ENCODE results near the gene GAB1.
"Not testable (repeated sequence)": the region's sequence is repeated elsewhere in the genome, so short reads cannot be mapped to it uniquely, and the experiment has no call there.

The GAB1 gene

GRCh38 chr4:143339497-143339896 is 2.8 kb downstream of the GAB1 start:
- DNase-seq = no peak

- DNase-seq = no peak
These were observed 4.6 kb downstream of the GAB1 start for GRCh38 chr4:143341186-143341755.

GRCh38 chr4:143343276-143343831 is 6.7 kb downstream of the GAB1 start:
- DNase-seq = no peak

GRCh38 chr4:143344041-143344440 is 7.4 kb downstream of the GAB1 start:
- DNase-seq = no peak

GRCh38 chr4:143344774-143345173 is 8.1 kb downstream of the GAB1 start:
- DNase-seq = no peak

- DNase-seq = no peak
These were observed 8.7 kb downstream of the GAB1 start for GRCh38 chr4:143345356-143345755.

GRCh38 chr4:143346206-143346605 is 9.5 kb downstream of the GAB1 start:
- no peak for DNase-seq

- DNase-seq = no peak
These were observed 10.9 kb downstream of the GAB1 start for GRCh38 chr4:143347484-143348111.

- no peak for DNase-seq
These were observed 11.8 kb downstream of the GAB1 start for GRCh38 chr4:143348233-143349077.

GRCh38 chr4:143349858-143350527 is 13.3 kb downstream of the GAB1 start:
- not testable (repeated sequence) for DNase-seq

- DNase-seq = no peak
These were observed 14.5 kb downstream of the GAB1 start for GRCh38 chr4:143351149-143351691.

GRCh38 chr4:143351774-143352451 is 15.2 kb downstream of the GAB1 start:
- no peak for DNase-seq

GRCh38 chr4:143352720-143353119 is 16.0 kb downstream of the GAB1 start:
- DNase-seq = no peak

- no peak for DNase-seq
These were observed 17.1 kb downstream of the GAB1 start for GRCh38 chr4:143353797-143354196.

- DNase-seq = no peak
These were observed 18.3 kb downstream of the GAB1 start for GRCh38 chr4:143354990-143355389.

- DNase-seq = no peak
These were observed 19.0 kb downstream of the GAB1 start for GRCh38 chr4:143355540-143356217.

- DNase-seq = no peak
These were observed 19.8 kb downstream of the GAB1 start for GRCh38 chr4:143356493-143356892.

GRCh38 chr4:143357161-143357845 is 20.6 kb downstream of the GAB1 start:
- DNase-seq = no peak

GRCh38 chr4:143358419-143358818 is 21.7 kb downstream of the GAB1 start:
- DNase-seq = no peak

- no peak for DNase-seq
These were observed 22.4 kb downstream of the GAB1 start for GRCh38 chr4:143358923-143359643.
